AG20443 (cell line): ENCODE results near the gene CDK14.

Experiments used
- DNase-seq: peaks from one replicate; pipeline ENCODE4 v3.0.0; 2012; ENCODE audit warnings: low spot score, mixed read lengths

The CDK14 gene

GRCh38 chr7:90842430-90842788 is 246.3 kb downstream of the CDK14 start:
- DNase-seq = no peak

GRCh38 chr7:90843472-90843871 is 247.4 kb downstream of the CDK14 start:
- no peak for DNase-seq

- DNase-seq = no peak
Observed at GRCh38 chr7:90844421-90844820, 248.3 kb downstream of the CDK14 start.

GRCh38 chr7:90846192-90846591 is 250.1 kb downstream of the CDK14 start:
- DNase-seq = no peak

- no peak for DNase-seq
Observed at GRCh38 chr7:90850066-90850465, 253.9 kb downstream of the CDK14 start.

GRCh38 chr7:90850471-90850870 is 254.3 kb downstream of the CDK14 start:
- no peak for DNase-seq

- no peak for DNase-seq
Observed at GRCh38 chr7:90853205-90853604, 257.1 kb downstream of the CDK14 start.

GRCh38 chr7:90856351-90857070 is 260.4 kb downstream of the CDK14 start:
- DNase-seq = no peak

GRCh38 chr7:90857603-90858002 is 261.5 kb downstream of the CDK14 start:
- no peak for DNase-seq

- DNase-seq = no peak
Observed at GRCh38 chr7:90858546-90858945, 262.4 kb downstream of the CDK14 start.

- DNase-seq = no peak
Observed at GRCh38 chr7:90859521-90859920, 263.4 kb downstream of the CDK14 start.

- no peak for DNase-seq
Observed at GRCh38 chr7:90864088-90864487, 268.0 kb downstream of the CDK14 start.

- peak; percentile 14 for DNase-seq
Observed at GRCh38 chr7:90869335-90869734, 273.2 kb downstream of the CDK14 start.

- DNase-seq = no peak
Observed at GRCh38 chr7:90876701-90877100, 280.6 kb downstream of the CDK14 start.

GRCh38 chr7:90877201-90877600 is 281.1 kb downstream of the CDK14 start:
- DNase-seq = no peak

- DNase-seq = no peak
Observed at GRCh38 chr7:90879924-90880323, 283.8 kb downstream of the CDK14 start.

- DNase-seq = no peak
Observed at GRCh38 chr7:90886416-90886815, 290.3 kb downstream of the CDK14 start.

GRCh38 chr7:90889210-90889609 is 293.1 kb downstream of the CDK14 start:
- DNase-seq = no peak

- no peak for DNase-seq
Observed at GRCh38 chr7:90889644-90890043, 293.5 kb downstream of the CDK14 start.

GRCh38 chr7:90891529-90891928 is 295.4 kb downstream of the CDK14 start:
- DNase-seq = no peak

GRCh38 chr7:90892213-90892612 is 296.1 kb downstream of the CDK14 start:
- DNase-seq = no peak

- DNase-seq = no peak
Observed at GRCh38 chr7:90894122-90894521, 298.0 kb downstream of the CDK14 start.

GRCh38 chr7:90896458-90896857 is 300.3 kb downstream of the CDK14 start:
- DNase-seq = no peak

- no peak for DNase-seq
Observed at GRCh38 chr7:90897961-90898469, 301.9 kb downstream of the CDK14 start.
